HG02852 (cell line): ENCODE data around the gene MX2.

Source experiments
- ATAC-seq: cut with Tn5 transposase; IDR thresholded peaks from one replicate; pipeline ENCODE4 v1.9.1; 2021; ENCODE audit warnings: mild to moderate bottlenecking, moderate library complexity; ENCODE audit not compliant: unreplicated experiment

Gene MX2

GRCh38 chr21:41381731-41382130 lies 19.9 kb downstream of the MX2 start:
- no peak for ATAC-seq

DNA sequence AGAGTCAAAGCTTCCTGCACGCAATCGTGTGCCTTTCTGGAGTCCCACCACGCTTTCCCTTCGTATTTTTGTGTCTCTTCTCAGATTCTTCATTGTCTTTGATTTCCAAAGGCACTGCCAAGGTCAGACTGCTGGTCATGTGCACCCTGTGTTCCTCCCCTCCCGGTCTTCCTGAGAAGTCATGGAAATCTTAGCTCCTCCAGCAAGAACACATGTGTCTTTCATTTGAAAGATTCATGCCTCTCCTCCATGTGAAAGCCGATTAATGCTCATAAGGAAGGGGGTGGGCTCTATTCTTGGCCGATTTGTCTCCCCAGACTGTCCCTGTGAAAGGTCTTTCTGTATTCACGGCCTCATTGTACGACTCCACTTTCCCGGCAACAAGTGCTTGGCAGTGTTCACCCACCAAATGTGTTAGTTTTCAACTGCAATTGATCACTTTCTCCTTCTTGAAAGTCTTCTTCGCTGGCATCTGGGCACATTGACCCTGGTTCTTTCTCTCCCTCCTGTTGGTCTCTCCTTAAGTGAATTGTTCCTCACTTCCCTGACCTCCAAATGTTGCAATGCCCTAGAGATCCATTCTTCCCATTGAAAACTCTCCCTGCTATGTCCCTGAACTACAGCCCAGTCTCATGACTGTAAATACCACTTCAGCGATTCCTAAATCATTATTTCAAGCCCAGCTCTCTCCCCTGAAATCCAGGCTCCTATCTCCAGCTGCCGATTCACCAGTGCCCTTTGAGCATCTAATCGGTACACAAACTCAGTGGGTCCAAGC lies 25.4 kb downstream of the MX2 start:
- ATAC-seq: no peak

- no peak for ATAC-seq
Measured at GRCh38 chr21:41387824-41388223, 26.0 kb downstream of the MX2 start.

DNA sequence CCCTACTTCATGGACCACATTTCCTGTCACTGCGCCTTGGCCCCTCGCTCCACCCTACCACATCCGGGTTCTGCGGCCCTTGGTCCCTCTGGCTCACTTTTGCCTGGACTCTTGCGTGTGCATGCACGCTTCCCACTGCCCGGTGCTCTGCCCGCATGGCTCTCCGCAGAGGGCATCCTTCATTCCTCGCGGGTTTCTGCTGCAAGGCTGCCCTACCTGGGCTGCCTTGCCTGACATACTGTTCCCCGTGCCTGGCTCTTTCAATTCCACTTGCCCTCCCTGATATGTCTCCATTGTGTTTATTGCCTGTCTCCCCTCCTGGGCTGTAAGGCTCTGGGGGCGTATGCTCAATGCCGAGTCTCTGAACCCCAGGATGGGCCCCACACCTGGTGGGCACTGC lies 26.4 kb downstream of the MX2 start:
- ATAC-seq: no peak

DNA sequence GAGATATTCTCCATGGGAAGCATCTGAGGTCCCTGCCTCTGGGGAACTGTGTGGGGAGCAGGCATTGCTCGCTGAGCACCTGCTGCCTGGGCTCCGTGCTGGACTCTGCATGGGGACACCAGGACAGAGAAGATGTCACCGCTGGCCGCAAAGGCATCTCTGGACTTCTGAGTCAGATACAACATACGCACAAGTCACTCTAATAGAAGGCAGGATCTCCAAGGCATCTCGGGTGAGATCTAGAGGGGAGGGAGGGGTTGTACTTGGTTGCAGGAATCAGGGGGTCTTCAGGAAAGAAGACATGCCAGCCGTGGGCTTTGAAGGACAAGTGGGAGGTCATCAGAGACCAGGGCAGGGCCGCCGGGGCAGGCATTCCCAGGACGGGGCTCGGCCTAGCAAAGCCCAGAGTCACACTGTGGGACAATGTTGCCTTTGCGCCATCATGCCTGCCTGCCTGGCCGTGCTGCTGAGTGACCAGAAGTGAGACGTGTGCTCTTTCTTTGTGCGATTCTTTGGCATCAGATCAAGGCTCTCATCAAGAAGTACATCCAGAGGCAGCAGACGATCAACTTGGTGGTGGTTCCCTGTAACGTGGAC lies 28.3 kb downstream of the MX2 start:
- no peak for ATAC-seq

- ATAC-seq: no peak
Measured at GRCh38 chr21:41393876-41394465, 32.1 kb downstream of the MX2 start.

DNA sequence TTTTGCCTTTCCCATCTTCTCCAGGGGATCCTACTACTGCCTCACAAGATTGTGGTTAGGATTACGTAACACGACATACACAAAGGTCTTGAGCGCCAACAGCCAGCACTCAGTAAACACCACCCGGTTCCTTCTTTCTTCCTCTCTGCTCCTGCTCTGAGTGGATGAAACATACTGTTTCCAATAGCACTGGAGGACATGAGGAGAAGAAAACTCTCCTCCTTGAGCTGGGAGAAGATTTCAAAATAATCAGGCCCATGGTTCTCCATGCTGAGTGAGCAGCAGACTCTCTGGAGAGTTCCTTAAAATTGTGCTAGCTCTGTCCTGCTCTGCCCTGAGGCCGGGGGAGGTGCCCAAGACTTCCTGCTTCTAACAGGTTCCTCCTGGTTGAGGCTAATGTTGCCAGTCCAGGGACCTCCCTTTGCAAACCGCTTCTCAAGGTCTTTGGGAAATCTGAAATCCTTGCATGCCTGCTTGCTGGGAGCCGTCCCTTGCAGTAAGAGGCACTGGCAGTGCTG lies 34.8 kb downstream of the MX2 start:
- no peak for ATAC-seq

- ATAC-seq: no peak
Measured at GRCh38 chr21:41397471-41397891, 35.7 kb downstream of the MX2 start.

- no peak for ATAC-seq
Measured at GRCh38 chr21:41398251-41398650, 36.4 kb downstream of the MX2 start.

GRCh38 chr21:41398831-41399230 lies 37.0 kb downstream of the MX2 start:
- no peak for ATAC-seq

DNA sequence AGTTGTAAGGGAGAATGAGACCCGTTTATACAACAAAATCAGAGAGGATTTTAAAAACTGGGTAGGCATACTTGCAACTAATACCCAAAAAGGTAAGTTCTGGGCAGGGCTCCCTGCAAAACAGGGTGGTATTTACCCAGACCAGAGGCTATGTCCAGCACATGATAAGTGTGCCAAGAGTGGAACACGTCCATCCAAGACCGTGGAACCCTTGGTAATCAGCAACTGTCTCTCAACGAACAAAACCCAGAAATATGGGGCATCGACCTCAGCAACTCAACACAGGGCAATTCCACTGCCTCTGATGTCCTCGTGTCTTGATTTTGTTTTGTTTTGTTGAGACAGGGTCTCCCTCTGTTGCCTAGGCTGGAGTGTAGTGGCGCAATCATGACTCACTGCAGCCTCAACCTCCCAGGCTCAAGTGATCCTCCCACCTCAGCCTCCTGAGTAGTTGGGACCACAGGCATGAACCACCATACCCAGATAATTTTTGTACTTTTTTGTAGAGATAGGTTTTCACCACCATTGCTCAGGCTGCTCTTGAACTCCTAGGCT lies 37.5 kb downstream of the MX2 start:
- no peak for ATAC-seq

GRCh38 chr21:41402231-41402630 lies 40.4 kb downstream of the MX2 start:
- no peak for ATAC-seq

GRCh38 chr21:41402796-41403195 lies 41.0 kb downstream of the MX2 start:
- ATAC-seq: no peak

- ATAC-seq: no peak
Measured at GRCh38 chr21:41403331-41403730, 41.5 kb downstream of the MX2 start.

DNA sequence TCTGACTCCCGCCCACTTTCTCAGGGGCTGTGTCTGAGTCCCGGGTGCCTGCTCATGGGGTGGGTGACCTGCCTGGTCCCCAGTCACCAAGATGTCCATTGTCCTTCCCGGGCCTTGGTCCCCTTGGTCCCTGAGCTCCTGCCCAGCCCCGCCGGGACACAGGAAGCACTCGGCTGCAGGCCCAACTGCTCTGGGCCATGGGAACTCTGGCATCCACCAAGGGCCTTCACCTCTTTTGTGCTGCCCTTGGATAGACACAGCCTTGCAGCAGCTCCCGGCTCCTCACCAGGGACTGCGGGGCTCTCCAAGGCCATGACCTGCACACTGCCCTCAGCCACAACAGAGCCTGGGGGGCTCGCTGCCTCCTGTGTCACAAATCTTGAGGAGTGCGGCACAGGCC lies 42.1 kb downstream of the MX2 start:
- no peak for ATAC-seq

DNA sequence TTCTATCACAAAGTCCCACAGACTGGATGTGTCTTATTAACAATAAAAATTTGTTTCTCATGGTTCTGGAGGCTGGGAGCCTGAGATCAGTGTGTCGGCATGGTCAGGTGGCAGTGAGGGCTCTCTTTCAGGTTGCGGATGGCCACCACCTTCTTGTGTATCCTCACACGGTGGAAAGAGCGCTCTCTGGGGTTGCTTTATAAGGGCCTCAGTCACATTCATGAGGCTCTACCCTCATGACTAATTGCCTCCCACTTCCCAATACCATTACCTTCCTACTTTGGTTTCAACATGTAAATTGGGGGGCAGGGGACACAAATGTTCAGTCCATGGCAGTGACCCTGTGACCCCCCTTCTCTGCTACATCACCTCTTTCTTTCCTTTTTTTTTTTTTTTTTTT lies 43.5 kb downstream of the MX2 start:
- ATAC-seq: no peak

- no peak for ATAC-seq
Measured at GRCh38 chr21:41406340-41406739, 44.5 kb downstream of the MX2 start.

DNA sequence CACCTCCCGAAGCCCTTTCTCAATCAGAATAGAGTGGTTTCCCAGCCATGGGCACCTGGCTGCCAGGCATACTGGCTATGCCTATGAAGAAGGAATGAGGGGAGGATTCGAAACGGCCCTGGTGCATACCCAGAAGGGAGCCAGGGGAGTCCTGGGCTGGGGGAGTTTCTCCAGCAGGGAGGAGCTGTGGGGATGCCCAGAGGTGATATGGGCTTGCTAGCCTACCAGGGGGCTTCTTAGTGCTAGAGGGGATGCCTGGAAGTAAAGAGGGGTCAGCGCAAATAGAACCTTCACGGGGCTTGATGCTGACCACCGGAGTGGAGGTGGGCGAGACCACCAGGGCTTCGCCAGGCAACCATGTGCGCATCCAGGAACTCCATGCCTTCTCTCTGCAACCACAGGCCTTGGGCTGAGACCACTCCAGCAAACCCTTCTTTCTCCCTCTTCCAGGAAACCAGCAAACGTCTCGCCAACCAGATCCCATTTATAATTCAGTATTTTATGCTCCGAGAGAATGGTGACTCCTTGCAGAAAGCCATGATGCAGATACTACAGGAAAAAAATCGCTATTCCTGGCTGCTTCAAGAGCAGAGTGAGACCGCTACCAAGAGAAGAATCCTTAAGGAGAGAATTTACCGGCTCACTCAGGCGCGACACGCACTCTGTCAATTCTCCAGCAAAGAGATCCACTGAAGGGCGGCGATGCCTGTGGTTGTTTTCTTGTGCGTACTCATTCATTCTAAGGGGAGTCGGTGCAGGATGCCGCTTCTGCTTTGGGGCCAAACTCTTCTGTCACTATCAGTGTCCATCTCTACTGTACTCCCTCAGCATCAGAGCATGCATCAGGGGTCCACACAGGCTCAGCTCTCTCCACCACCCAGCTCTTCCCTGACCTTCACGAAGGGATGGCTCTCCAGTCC lies 46.0 kb downstream of the MX2 start:
- no peak for ATAC-seq

DNA sequence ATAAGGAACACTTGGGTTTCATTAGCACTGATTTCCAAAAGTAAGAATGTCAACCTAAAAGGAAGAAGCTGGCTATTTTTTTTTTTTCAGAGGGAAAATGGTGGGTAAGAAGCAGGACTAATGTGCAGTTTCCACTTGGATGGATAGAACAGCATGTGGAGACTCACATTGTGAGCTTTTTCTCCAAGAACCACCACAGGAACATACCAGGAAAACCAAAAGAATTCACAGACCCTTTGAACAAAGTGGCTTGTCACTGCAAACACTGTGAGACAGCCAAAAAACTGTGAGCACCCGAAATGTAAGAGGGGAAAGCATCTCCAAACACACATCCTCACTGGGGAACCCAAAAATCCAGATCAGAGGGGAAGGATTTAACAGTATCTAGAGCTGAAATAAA lies 48.5 kb downstream of the MX2 start:
- ATAC-seq: no peak

DNA sequence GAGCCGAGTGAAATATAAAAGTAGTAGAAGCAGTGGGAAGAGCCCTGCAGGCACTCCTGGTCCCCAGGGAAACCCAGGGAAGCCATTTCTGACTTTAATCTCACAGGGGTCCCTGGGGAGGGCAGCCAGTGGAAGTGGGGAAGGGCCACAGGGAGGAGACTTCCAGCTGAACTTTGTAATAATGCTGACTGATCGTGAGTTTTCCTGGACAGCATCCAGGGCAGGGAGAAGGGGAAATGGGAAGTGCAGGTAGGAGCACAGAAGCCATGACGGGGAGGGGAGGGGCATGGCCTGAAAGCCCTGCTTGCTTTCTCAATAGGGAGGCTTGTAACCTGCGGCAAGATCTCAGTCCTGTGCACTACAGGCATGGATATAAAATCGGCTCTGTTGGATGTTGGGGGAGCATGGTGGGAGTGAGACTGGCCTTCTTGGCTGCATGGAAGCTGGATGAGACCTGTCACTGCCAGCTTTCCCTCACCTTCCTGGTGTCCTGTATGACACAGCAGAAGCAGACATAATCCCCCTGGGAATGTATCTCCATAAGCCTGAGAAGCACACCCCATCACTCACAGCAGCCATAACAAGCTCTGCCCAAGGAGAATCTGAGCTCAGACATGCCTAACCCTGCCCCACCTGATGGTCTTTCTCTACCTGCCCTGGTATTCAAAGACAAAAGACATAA lies 49.1 kb downstream of the MX2 start:
- ATAC-seq: no peak
